Measurements from ENCODE around the gene PROX2. TPM values are rescaled to one million over a fixed set of nuclear protein-coding genes. Genes with fewer than 3 reads are reported as not detected.

Gene PROX2
- total and polyA plus RNA-seq, 2 donors (not counting 3 experiments of a cell fraction or from before 2014, with no cell fraction given): 0.01 TPM; not detected in 1

GRCh38 chr14:74911704-74912103 lies 35.8 kb upstream of the PROX2 start:
- FAIRE-seq (no peak), DNase-seq (ENCODE audit: low read depth, low spot score) (no peak)
- peaks cover 7% of the 10 kb centered on the region for H3K4me1 ChIP-seq (ENCODE audit: control insufficient read depth, extremely low read depth, insufficient read depth, low read length)
- no peaks in the 10 kb centered on the region for H3K9me1 ChIP-seq (replicated peaks; ENCODE audit: control insufficient read depth, extremely low read depth, insufficient read depth, low read length)
- H3K9me3 ChIP-seq (replicated peaks; ENCODE audit: control insufficient read depth, insufficient read depth, low read length): no peaks in the 10 kb centered on the region
- no peaks in the 10 kb centered on the region for H3K27me3 ChIP-seq (ENCODE audit: control insufficient read depth in 2 of 2, insufficient read depth in 2 of 2, low read length in 2 of 2)
- no peaks in the 10 kb centered on the region for H3K36me3 ChIP-seq (ENCODE audit: control insufficient read depth in 2 of 2, extremely low read depth in 1 of 2, insufficient read depth in 2 of 2, low read length in 2 of 2)
- no peak overlapping the region for H2AFZ ChIP-seq (ENCODE audit: low read depth, low read length)
- BruUV-seq (replicated peaks): no TSS peak
- H3K4me3 ChIP-seq (replicated peaks in 1 of 3; ENCODE audit: insufficient read depth in 1 of 3, low read depth in 1 of 3, low read length in 3 of 3): no peak overlapping the region
- TF ChIP-seq POLR2AphosphoS5 (IDR thresholded peaks at IDR 0.05; ENCODE audit: insufficient read depth, low read depth, low read length) (no peak), MYC (IDR thresholded peaks at IDR 0.05; ENCODE audit: low read depth, low read length) (no peak), FOS (IDR thresholded peaks at IDR 0.05; ENCODE audit: borderline replicate concordance, insufficient read depth, low read length) (no peak)
- TF ChIP-seq, protein P1, sequence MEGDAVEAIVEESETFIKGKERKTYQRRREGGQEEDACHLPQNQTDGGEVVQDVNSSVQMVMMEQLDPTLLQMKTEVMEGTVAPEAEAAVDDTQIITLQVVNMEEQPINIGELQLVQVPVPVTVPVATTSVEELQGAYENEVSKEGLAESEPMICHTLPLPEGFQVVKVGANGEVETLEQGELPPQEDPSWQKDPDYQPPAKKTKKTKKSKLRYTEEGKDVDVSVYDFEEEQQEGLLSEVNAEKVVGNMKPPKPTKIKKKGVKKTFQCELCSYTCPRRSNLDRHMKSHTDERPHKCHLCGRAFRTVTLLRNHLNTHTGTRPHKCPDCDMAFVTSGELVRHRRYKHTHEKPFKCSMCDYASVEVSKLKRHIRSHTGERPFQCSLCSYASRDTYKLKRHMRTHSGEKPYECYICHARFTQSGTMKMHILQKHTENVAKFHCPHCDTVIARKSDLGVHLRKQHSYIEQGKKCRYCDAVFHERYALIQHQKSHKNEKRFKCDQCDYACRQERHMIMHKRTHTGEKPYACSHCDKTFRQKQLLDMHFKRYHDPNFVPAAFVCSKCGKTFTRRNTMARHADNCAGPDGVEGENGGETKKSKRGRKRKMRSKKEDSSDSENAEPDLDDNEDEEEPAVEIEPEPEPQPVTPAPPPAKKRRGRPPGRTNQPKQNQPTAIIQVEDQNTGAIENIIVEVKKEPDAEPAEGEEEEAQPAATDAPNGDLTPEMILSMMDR (IDR thresholded peaks at IDR 0.05; ENCODE audit: extremely low read depth in 1 of 2, insufficient read depth in 1 of 2, low read depth in 1 of 2, low read length in 2 of 2): no peak
- dilution Hi-C loops (cut with MboI; ENCODE audit: extremely low pct_ligation_motif_present, low sequenced_read_pairs) (no loop called here), intact Hi-C loops (cut with micrococcal nuclease) (no loop called here)
- no peak overlapping the region for H3K9ac ChIP-seq (replicated peaks; ENCODE audit: extremely low read depth, insufficient read depth, low read length)
- ChIA-PET POLR2A (no interaction called here), CTCF (interaction anchor here (3.5 kb wide), 1 partner anchor 177 kb away, joined by 29 read pairs; no protein-coding TSS in a partner anchor)
- H3K27ac ChIP-seq (ENCODE audit: insufficient read depth, low read depth, low read length): no peak overlapping the region
- no peaks in the 10 kb centered on the region for H3K79me2 ChIP-seq (ENCODE audit: control insufficient read depth, insufficient read depth, low read length)
- no peaks in the 10 kb centered on the region for H4K20me1 ChIP-seq (replicated peaks; ENCODE audit: control insufficient read depth, extremely low read depth, insufficient read depth, low read length)
- H3K4me2 ChIP-seq (ENCODE audit: insufficient read depth, low read length): no peak overlapping the region

DNA sequence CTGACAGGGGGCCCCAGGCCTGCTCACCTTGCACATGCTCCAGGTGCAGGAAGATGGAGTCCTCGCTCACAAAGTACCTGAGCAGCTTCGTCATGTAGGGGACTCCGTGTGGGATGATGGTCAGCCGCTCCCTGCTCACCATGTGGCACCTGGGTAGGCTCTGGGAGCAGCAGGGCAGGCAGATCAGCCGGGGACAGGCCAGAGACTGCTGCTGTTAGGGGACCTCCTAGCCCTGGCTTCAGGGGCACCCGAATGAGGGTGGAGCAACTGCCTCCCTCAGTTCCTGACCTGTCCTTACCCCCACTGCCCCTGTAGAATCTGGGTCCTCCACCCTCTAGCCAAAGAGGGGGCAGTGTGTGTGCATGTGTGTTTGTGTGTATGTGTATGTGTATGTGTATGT lies 35.3 kb upstream of the PROX2 start:
- intact Hi-C loops (cut with micrococcal nuclease): no loop called here
- BruUV-seq (replicated peaks): no TSS peak
- H2AFZ ChIP-seq (ENCODE audit: low read depth, low read length): no peak overlapping the region
- FAIRE-seq: no peak
- H3K9me1 ChIP-seq (replicated peaks; ENCODE audit: control insufficient read depth, extremely low read depth, insufficient read depth, low read length): no peaks in the 10 kb centered on the region
- no peaks in the 10 kb centered on the region for H3K27me3 ChIP-seq (ENCODE audit: control insufficient read depth in 2 of 2, insufficient read depth in 2 of 2, low read length in 2 of 2)
- H3K4me2 ChIP-seq (ENCODE audit: insufficient read depth, low read length): no peak overlapping the region
- dilution Hi-C loops (cut with MboI; ENCODE audit: extremely low pct_ligation_motif_present, low sequenced_read_pairs): no loop called here
- no peak overlapping the region for H3K4me3 ChIP-seq (replicated peaks in 1 of 3; ENCODE audit: insufficient read depth in 1 of 3, low read depth in 1 of 3, low read length in 3 of 3)
- ChIA-PET POLR2A (no interaction called here), CTCF (interaction anchor here (1.0 to 7.0 kb wide), 3 partner anchors 33 to 178 kb away, joined by 3 to 468 read pairs (median 29); no protein-coding TSS in a partner anchor)
- H3K79me2 ChIP-seq (ENCODE audit: control insufficient read depth, insufficient read depth, low read length): no peaks in the 10 kb centered on the region
- no peaks in the 10 kb centered on the region for H4K20me1 ChIP-seq (replicated peaks; ENCODE audit: control insufficient read depth, extremely low read depth, insufficient read depth, low read length)
- DNase-seq (ENCODE audit: low read depth, low spot score): no peak
- H3K36me3 ChIP-seq (ENCODE audit: control insufficient read depth in 2 of 2, extremely low read depth in 1 of 2, insufficient read depth in 2 of 2, low read length in 2 of 2): no peaks in the 10 kb centered on the region
- peaks cover 7% of the 10 kb centered on the region for H3K4me1 ChIP-seq (ENCODE audit: control insufficient read depth, extremely low read depth, insufficient read depth, low read length)
- no peak overlapping the region for H3K9ac ChIP-seq (replicated peaks; ENCODE audit: extremely low read depth, insufficient read depth, low read length)
- no peaks in the 10 kb centered on the region for H3K9me3 ChIP-seq (replicated peaks; ENCODE audit: control insufficient read depth, insufficient read depth, low read length)
- TF ChIP-seq FOS (IDR thresholded peaks at IDR 0.05; ENCODE audit: borderline replicate concordance, insufficient read depth, low read length) (no peak), POLR2A (IDR thresholded peaks at IDR 0.05; ENCODE audit: low read depth, low read length) (no peak)
- TF ChIP-seq, protein P1 (IDR thresholded peaks at IDR 0.05; ENCODE audit: extremely low read depth in 1 of 2, insufficient read depth in 1 of 2, low read depth in 1 of 2, low read length in 2 of 2): no peak
- H3K27ac ChIP-seq (ENCODE audit: insufficient read depth, low read depth, low read length): no peak overlapping the region
